Activated CD4-positive, alpha-beta T cell treated with anti-CD3 and anti-CD28 coated beads, Interleukin-2, amount 10 ng/mL, durations not matched to agents 7 days and 5 days (primary cell): ENCODE measurements around the gene LITAFD. TPM values are rescaled to one million over a fixed set of nuclear protein-coding genes. Genes with fewer than 3 reads are reported as not detected.

ENCODE experiments used
- CTCF ChIA-PET: fragments of 350-600 bp; sonication (Branson Sonifier 250); formaldehyde crosslinking; loops from one replicate; lab custom pipeline; 2021; ENCODE audit warnings: antibody characterized with exemption; lab: Charles Lee
- POLR2A ChIA-PET: fragments of 350-600 bp; sonication (Branson Sonifier 250); formaldehyde crosslinking; loops from one replicate; lab custom pipeline; 2021; ENCODE audit warnings: antibody characterized with exemption; lab: Charles Lee
- DNase-seq: peaks from one replicate; pipeline ENCODE4 v3.0.0-alpha.2; 2020
- H3K27ac Mint-ChIP-seq: one replicate; pipeline ENCODE4 v1.8.0; 2021; ENCODE audit warnings: mild to moderate bottlenecking, moderate library complexity, mixed read lengths
- H3K27me3 Mint-ChIP-seq: one replicate; pipeline ENCODE4 v1.8.0; 2021; ENCODE audit warnings: mixed read lengths
- H3K36me3 Mint-ChIP-seq: one replicate; pipeline ENCODE4 v1.8.0; 2021; ENCODE audit warnings: low read depth, mixed read lengths
- H3K4me1 Mint-ChIP-seq: one replicate; pipeline ENCODE4 v1.8.0; 2021; ENCODE audit warnings: mixed read lengths
- H3K4me3 Mint-ChIP-seq: one replicate; pipeline ENCODE4 v1.8.0; 2021; ENCODE audit warnings: mild to moderate bottlenecking, moderate library complexity, mixed read lengths
- H3K9me3 Mint-ChIP-seq: one replicate; pipeline ENCODE4 v1.8.0; 2021; ENCODE audit warnings: mixed read lengths
- total RNA-seq, 2 experiments: library from RNA; stranded (reverse); gene quantifications; one replicate each; pipeline ENCODE4 v1.2.3, GENCODE V29; 2021

The LITAFD gene
- total RNA-seq, 2 experiments from 2014 or later: not detected

GRCh38 chr16:8859913-8860881 lies 22.0 kb upstream of the LITAFD start:
- no peaks in the 10 kb centered on the region for H3K9me3 Mint-ChIP-seq
- ChIA-PET CTCF (interaction anchor here (0.7 to 1.6 kb wide), 3 partner anchors 10 to 13 kb away, joined by 3 to 5 read pairs (median 4); no protein-coding TSS in a partner anchor), POLR2A (no interaction called here)
- H3K4me1 Mint-ChIP-seq: peaks cover 46% of the 10 kb centered on the region
- DNase-seq: no peak
- H3K36me3 Mint-ChIP-seq: peaks cover 39% of the 10 kb centered on the region
- no peak overlapping the region for H3K27ac Mint-ChIP-seq
- H3K27me3 Mint-ChIP-seq: no peaks in the 10 kb centered on the region
- H3K4me3 Mint-ChIP-seq: no peak overlapping the region

- Mint-ChIP-seq H3K4me1 (peaks cover 50% of the 10 kb centered on the region), H3K36me3 (peaks cover 33% of the 10 kb centered on the region), H3K4me3 (no peak overlapping the region), H3K27ac (no peak overlapping the region), H3K9me3 (no peaks in the 10 kb centered on the region), H3K27me3 (no peaks in the 10 kb centered on the region)
- ChIA-PET POLR2A (no interaction called here), CTCF (interaction anchor here (0.6 to 1.6 kb wide), 3 partner anchors 12 to 171 kb away, joined by 3 to 4 read pairs (median 3); no protein-coding TSS in a partner anchor)
- DNase-seq: no peak
Observed at GRCh38 chr16:8861563-8862308, 20.4 kb upstream of the LITAFD start.

GRCh38 chr16:8862309-8863130 lies 19.6 kb upstream of the LITAFD start:
- ChIA-PET CTCF (interaction anchor here (1.4 kb wide), 1 partner anchor 18 kb away, joined by 3 read pairs; no protein-coding TSS in a partner anchor), POLR2A (no interaction called here)
- Mint-ChIP-seq H3K27me3 (no peaks in the 10 kb centered on the region), H3K36me3 (peaks cover 35% of the 10 kb centered on the region), H3K4me3 (no peak overlapping the region), H3K27ac (peak overlapping the region; percentile 25), H3K9me3 (no peaks in the 10 kb centered on the region), H3K4me1 (peaks cover 52% of the 10 kb centered on the region)
- DNase-seq: no peak

GRCh38 chr16:8863594-8864424 lies 18.3 kb upstream of the LITAFD start:
- DNase-seq: no peak
- CTCF ChIA-PET: interaction anchor here (1.2 to 1.7 kb wide), 2 partner anchors 10 to 12 kb away, joined by 3 to 6 read pairs; no protein-coding TSS in a partner anchor
- Mint-ChIP-seq H3K4me3 (no peak overlapping the region), H3K27me3 (no peaks in the 10 kb centered on the region), H3K9me3 (no peaks in the 10 kb centered on the region), H3K27ac (peak overlapping the region; percentile 6), H3K36me3 (peaks cover 32% of the 10 kb centered on the region), H3K4me1 (peaks cover 45% of the 10 kb centered on the region)
- POLR2A ChIA-PET: no interaction called here

GRCh38 chr16:8864480-8865110 lies 17.6 kb upstream of the LITAFD start:
- Mint-ChIP-seq H3K27me3 (no peaks in the 10 kb centered on the region), H3K4me1 (peaks cover 50% of the 10 kb centered on the region), H3K9me3 (no peaks in the 10 kb centered on the region), H3K36me3 (peaks cover 31% of the 10 kb centered on the region), H3K27ac (peak overlapping the region; percentile 6), H3K4me3 (no peak overlapping the region)
- ChIA-PET CTCF (interaction anchor here (0.7 to 1.7 kb wide), 3 partner anchors 9 to 13 kb away, joined by 3 to 6 read pairs (median 3); no protein-coding TSS in a partner anchor), POLR2A (no interaction called here)
- DNase-seq: no peak

GRCh38 chr16:8865145-8865882 lies 16.8 kb upstream of the LITAFD start:
- DNase-seq: no peak
- CTCF ChIA-PET: interaction anchor here (0.7 to 1.7 kb wide), 2 partner anchors 9 to 12 kb away, joined by 3 to 6 read pairs; no protein-coding TSS in a partner anchor
- peaks cover 29% of the 10 kb centered on the region for H3K36me3 Mint-ChIP-seq
- H3K9me3 Mint-ChIP-seq: no peaks in the 10 kb centered on the region
- H3K4me3 Mint-ChIP-seq: peak overlapping the region; percentile 25
- H3K4me1 Mint-ChIP-seq: peaks cover 54% of the 10 kb centered on the region
- H3K27me3 Mint-ChIP-seq: no peaks in the 10 kb centered on the region
- POLR2A ChIA-PET: no interaction called here
- H3K27ac Mint-ChIP-seq: peak overlapping the region; percentile 85

- Mint-ChIP-seq H3K4me1 (peaks cover 60% of the 10 kb centered on the region), H3K4me3 (peak overlapping the region; percentile 76), H3K27me3 (no peaks in the 10 kb centered on the region), H3K36me3 (peaks cover 29% of the 10 kb centered on the region), H3K9me3 (no peaks in the 10 kb centered on the region), H3K27ac (peak overlapping the region; percentile 85)
- ChIA-PET CTCF (no interaction called here), POLR2A (no interaction called here)
- no peak for DNase-seq
Observed at GRCh38 chr16:8866118-8866883, 15.8 kb upstream of the LITAFD start.

GRCh38 chr16:8866884-8867215 lies 15.3 kb upstream of the LITAFD start:
- peaks cover 29% of the 10 kb centered on the region for H3K36me3 Mint-ChIP-seq
- POLR2A ChIA-PET: no interaction called here
- CTCF ChIA-PET: interaction anchor here (2.4 kb wide), 1 partner anchor 14 kb away, joined by 9 read pairs; no protein-coding TSS in a partner anchor
- H3K4me3 Mint-ChIP-seq: peak overlapping the region; percentile 88
- no peaks in the 10 kb centered on the region for H3K27me3 Mint-ChIP-seq
- peaks cover 59% of the 10 kb centered on the region for H3K4me1 Mint-ChIP-seq
- H3K9me3 Mint-ChIP-seq: no peaks in the 10 kb centered on the region
- H3K27ac Mint-ChIP-seq: peak overlapping the region; percentile 94
- no peak for DNase-seq

- ChIA-PET POLR2A (no interaction called here), CTCF (interaction anchor here (2.4 kb wide), 1 partner anchor 13 kb away, joined by 9 read pairs; no protein-coding TSS in a partner anchor)
- Mint-ChIP-seq H3K4me1 (peaks cover 55% of the 10 kb centered on the region), H3K9me3 (no peaks in the 10 kb centered on the region), H3K4me3 (peak overlapping the region; percentile 88), H3K27me3 (no peaks in the 10 kb centered on the region), H3K27ac (peak overlapping the region; percentile 94), H3K36me3 (peaks cover 25% of the 10 kb centered on the region)
- DNase-seq: peak; percentile 27
Observed at GRCh38 chr16:8867216-8867931, 14.8 kb upstream of the LITAFD start.
